ENCODE results near the gene MYRF.

The MYRF gene

DNA sequence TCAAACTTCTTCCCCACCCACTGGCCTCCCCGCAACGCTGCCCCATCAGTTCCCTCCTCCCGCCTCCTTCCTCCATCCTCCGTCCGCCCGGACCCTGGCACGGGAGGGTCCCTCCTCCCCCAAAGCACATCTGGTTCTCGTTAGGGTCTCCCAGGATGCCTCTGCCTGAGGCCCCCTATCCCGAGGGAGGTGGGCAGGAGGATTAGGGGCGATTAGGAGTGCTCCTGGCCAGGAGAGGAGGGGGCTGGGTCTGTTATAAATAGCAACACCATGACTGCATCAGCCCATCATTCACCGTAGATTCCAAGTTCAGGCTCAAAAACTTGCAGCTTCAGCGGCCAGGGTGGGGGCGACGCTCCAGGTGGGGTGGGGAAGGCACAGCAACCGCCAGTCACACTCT, 10.4 kb downstream of the MYRF start:
- DNase-seq, result no peak

GRCh38 chr11:61763930-61764605, 11.6 kb downstream of the MYRF start:
- DNase-seq, result no peak

- no peak for DNase-seq
Measured at GRCh38 chr11:61764606-61765260, 12.3 kb downstream of the MYRF start.

- no peak for DNase-seq
Measured at GRCh38 chr11:61765550-61766253, 13.3 kb downstream of the MYRF start.

DNA sequence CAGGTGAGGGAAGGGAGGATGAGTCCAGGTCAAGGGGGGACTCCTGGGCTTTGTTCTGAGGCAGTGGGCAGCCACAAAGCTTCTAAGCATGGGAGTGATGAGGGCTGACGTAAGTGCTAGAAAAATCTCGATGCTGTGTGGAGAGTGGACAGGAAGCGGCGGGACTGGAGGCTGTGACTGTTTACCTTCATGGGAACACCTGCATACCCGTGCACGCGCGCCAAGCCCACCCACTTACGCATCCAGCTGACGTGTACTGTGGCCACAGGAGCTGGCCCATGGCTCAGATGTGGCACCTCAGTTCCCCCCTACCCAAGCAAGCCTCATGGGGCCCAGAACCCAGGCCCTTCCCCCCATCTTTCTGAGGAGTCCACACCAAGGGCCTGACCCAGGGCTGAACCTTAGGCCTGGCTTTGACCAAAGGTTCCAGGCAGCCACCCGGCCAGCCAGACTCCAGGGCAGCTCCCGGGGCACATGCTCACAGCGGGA, 14.0 kb downstream of the MYRF start:
- no peak for DNase-seq

DNA sequence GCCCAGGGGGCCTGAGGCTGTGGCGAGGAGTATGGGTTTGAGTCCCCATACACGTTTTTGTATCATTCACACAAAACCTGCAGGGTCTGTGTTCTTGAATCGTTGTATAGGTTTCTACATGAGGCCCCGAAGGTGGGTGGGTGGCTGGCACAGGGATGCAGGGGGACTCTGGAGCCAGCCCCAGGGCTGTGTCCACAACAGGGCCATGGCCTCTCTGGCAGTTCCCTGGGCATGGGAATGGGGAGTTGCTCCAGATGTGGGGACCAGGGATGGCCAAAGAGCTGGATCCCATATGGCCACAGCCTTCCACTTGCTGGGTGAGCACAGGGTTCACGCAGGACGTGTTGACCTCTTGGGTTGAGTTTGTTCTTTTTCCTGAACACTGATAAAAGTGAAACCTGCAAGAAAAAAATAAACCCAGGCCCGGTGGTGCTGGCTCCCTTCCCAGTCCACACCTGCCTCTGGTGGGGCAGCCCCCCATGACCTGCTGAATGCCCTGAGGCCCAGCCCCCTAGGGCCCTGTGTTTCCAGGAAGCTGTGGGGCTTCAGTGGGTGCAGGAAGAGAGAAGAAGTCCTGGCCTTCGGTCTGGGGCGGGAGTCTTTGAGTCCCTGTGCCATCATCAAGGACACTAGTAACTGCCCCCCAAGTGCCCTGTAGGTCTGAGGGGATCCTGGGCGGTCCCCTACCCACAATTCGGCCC, 16.1 kb downstream of the MYRF start:
- DNase-seq, result no peak

- no peak for DNase-seq
Measured at GRCh38 chr11:61769169-61769920, 16.9 kb downstream of the MYRF start.

GRCh38 chr11:61769946-61770683, 17.7 kb downstream of the MYRF start:
- no peak for DNase-seq

DNA sequence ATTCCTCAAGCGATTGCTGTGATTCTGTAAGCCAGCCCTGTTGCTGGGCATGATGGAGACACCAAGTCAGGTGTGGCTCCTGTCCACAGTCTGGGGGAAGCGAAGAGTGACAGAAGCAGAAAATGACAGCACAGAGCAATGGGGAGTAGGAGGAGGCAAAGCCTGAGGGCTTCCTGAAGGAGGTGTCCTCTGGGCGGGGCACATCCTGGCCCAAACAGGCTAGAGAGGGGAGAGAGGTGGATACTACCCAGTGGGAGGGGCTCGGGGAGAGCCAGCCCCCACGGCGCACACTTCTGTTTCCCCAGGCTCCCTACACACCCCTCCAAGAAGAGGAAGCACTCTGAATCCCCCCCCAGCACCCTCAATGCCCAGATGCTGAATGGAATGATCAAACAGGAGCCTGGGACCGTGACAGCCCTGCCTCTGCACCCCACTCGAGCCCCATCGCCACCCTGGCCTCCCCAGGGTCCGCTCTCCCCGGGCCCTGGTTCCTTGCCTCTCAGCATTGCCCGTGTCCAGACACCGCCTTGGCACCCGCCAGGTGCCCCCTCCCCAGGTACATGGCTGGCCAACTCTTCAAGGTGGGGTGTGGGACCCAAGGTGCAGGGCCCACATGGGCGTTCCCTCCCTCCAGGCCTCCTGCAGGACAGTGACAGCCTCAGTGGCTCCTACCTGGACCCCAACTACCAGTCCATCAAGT, 18.9 kb downstream of the MYRF start:
- no peak for DNase-seq

GRCh38 chr11:61771985-61772455, 19.6 kb downstream of the MYRF start:
- no peak for DNase-seq

GRCh38 chr11:61773356-61773755, 20.9 kb downstream of the MYRF start:
- DNase-seq, result no peak

- DNase-seq, result no peak
Measured at GRCh38 chr11:61773809-61774208, 21.4 kb downstream of the MYRF start.

DNA sequence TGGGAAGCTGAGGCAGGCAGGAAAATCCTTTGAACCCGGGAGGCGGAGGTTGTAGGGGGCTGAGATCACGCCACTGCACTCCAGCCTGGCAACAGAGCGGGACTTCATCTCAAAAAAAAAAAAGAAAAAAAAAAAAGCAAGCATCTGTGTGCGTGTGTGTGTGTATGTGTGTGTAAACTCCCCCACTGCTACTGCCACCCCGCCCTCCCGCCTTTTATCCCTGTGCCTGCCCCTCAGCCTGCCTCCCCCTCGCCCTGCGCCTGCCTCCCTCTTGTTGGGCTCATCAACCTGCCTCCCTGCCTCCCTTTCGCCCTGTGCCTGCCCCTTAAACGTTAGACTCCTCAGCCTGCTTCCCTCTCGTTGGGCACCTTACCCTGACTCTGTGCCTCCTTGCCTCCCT, 22.0 kb downstream of the MYRF start:
- no peak for DNase-seq

DNA sequence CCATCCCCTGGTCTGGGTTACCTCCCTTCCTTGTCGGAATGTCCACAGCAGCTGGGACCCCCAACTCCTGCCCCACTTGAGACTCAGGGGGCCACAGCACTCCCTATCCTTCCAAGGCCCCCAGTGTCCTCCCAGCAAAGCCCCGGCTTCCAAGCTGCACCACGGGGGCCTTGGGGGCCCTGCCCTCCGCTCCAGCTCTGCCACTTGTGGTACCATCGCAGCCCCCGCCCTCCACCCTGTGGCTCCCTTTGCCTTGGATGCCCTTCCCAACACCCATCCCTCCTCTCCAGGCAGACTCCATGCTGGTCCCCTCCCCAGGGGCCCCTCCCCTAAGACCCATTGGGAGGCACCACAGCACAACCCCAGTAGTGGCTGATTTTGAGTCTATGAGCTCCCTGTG, 22.7 kb downstream of the MYRF start:
- DNase-seq, result no peak

DNA sequence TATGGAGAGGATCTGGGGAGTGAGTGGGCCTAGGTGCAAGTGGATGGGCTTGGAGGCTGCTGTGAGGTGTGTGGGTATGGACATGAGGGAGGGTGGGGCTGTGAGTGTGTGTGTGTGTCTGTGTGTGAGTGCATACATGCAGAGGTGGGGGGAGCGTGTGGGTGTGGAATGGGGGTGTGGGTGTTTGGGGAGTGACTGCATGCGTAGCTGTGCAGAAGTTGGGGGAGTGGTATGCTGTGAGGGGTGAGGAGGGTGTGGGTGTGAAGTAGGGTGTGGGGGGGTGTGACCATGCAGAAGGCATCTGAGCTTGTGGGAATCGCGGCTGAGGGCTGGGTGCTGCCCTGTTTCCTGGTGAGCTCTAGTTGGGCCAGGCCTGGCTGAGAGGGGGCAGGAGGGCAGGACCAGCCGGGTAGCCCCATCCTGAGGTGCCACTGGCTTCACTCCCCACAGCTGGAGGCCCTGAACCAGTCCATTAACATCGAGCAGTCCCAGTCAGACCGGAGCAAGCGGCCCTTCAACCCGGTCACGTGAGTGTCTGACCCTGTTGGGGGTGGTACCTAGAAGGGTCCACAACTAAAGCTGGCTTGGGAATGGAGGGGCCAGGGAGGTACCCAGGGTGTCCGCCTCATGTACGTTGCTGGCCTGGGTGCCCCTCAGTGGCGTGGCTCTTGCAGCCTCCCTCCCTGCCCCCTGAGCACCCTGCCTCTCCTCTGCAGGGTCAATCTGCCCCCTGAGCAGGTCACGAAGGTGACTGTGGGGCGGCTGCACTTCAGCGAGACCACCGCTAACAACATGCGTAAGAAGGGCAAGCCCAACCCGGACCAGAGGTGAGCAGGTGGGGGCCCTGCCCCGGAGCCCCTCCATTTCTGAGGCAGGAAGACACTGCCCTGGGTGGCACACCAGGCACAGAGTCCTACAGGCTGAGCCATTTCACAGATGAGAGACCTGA, 23.4 kb downstream of the MYRF start:
- no peak for DNase-seq

- DNase-seq, result peak; percentile 29
Measured at GRCh38 chr11:61776561-61777075, 24.2 kb downstream of the MYRF start.

DNA sequence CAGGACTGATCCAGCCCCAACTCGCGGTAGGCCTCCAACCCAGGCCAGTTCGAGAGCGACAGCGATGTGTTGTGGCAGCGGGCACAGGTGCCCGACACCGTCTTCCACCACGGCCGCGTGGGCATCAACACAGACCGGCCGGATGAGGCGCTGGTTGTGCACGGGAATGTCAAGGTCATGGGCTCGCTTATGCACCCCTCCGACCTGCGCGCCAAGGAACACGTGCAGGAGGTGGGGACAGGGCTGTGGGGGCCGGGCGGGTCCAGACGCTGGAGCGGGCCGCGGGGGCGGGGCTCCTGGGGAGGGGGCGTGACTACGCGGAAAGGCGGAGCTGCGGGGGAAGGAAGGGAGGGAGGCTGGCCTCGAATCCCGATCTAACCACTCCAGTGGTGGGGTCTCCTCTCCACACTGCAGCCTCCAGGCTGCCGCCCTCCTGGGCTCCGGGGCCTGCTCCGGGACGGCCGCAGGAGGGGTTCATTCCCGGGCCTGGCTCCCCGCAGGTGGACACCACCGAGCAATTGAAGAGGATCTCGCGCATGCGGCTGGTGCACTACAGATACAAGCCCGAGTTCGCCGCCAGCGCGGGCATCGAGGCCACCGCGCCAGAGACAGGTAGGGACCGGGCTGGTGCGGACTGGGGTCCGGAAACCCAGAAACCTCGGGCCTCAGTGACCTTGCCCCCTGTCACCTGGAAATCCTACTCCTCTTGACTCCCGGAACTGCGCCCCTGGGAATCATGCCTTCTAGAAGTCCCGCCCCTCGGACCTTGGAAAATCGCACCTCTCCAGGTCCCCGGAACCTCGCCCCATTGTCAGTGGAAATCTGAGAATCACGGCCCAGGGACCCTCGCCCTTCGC, 25.0 kb downstream of the MYRF start:
- no peak for DNase-seq

- no peak for DNase-seq
Measured at GRCh38 chr11:61778357-61778886, 26.0 kb downstream of the MYRF start.
